ENCODE results near the gene ADH5. TPM values are rescaled to one million over a fixed set of nuclear protein-coding genes. Genes with fewer than 3 reads are reported as not detected.

Gene ADH5
- total RNA-seq, 1 experiment from 2014 or later: 223 TPM

- Histone ChIP-seq H3K9me3 (ENCODE audit: low read depth, low read length, poor library complexity, severe bottlenecking) (no peaks in the 10 kb centered on the region), H3K4me3 (ENCODE audit: low read depth, low read length, poor library complexity, severe bottlenecking) (no peak overlapping the region), H3K27ac (ENCODE audit: low read depth, low read length, poor library complexity, severe bottlenecking) (no peak overlapping the region), H3K36me3 (ENCODE audit: insufficient read depth, low read length, poor library complexity, severe bottlenecking) (no peaks in the 10 kb centered on the region), H3K4me1 (ENCODE audit: insufficient read depth, low read length, poor library complexity, severe bottlenecking) (peaks cover 4% of the 10 kb centered on the region), H3K27me3 (replicated peaks; ENCODE audit: insufficient read depth, low read depth, low read length, poor library complexity) (no peaks in the 10 kb centered on the region)
- CTCF ChIA-PET: no interaction called here
- TF ChIP-seq, protein P1, sequence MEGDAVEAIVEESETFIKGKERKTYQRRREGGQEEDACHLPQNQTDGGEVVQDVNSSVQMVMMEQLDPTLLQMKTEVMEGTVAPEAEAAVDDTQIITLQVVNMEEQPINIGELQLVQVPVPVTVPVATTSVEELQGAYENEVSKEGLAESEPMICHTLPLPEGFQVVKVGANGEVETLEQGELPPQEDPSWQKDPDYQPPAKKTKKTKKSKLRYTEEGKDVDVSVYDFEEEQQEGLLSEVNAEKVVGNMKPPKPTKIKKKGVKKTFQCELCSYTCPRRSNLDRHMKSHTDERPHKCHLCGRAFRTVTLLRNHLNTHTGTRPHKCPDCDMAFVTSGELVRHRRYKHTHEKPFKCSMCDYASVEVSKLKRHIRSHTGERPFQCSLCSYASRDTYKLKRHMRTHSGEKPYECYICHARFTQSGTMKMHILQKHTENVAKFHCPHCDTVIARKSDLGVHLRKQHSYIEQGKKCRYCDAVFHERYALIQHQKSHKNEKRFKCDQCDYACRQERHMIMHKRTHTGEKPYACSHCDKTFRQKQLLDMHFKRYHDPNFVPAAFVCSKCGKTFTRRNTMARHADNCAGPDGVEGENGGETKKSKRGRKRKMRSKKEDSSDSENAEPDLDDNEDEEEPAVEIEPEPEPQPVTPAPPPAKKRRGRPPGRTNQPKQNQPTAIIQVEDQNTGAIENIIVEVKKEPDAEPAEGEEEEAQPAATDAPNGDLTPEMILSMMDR (conservative IDR thresholded peaks at IDR 0.05; ENCODE audit: low read depth, low read length): no peak
- TF ChIP-seq EZH2 (IDR thresholded peaks at IDR 0.05; ENCODE audit: borderline replicate concordance, low read depth, low read length, poor library complexity, severe bottlenecking): no peak
- no peak for DNase-seq (ENCODE audit: low spot score)
- intact Hi-C loops (cut with micrococcal nuclease; ENCODE audit: unreplicated experiment): no loop called here
- POLR2A ChIA-PET (ENCODE audit: low non-redundant PET): interaction anchor here (0.6 kb wide), 1 partner anchor 13 kb away, joined by 4 read pairs; no protein-coding TSS in a partner anchor
- BruUV-seq (replicated peaks): no TSS peak
These were observed 15.6 kb upstream of the ADH5 start for GRCh38 chr4:99104153-99104552.

GRCh38 chr4:99103166-99103565 is 14.6 kb upstream of the ADH5 start:
- peak; percentile 14 for DNase-seq (ENCODE audit: low spot score)
- H3K27me3 ChIP-seq (replicated peaks; ENCODE audit: insufficient read depth, low read depth, low read length, poor library complexity): no peaks in the 10 kb centered on the region
- H3K36me3 ChIP-seq (ENCODE audit: insufficient read depth, low read length, poor library complexity, severe bottlenecking): no peaks in the 10 kb centered on the region
- BruUV-seq (replicated peaks): no TSS peak
- intact Hi-C loops (cut with micrococcal nuclease; ENCODE audit: unreplicated experiment): no loop called here
- CTCF ChIA-PET: no interaction called here
- POLR2A ChIA-PET (ENCODE audit: low non-redundant PET): no interaction called here
- H3K4me1 ChIP-seq (ENCODE audit: insufficient read depth, low read length, poor library complexity, severe bottlenecking): peaks cover 4% of the 10 kb centered on the region
- no peak overlapping the region for H3K27ac ChIP-seq (ENCODE audit: low read depth, low read length, poor library complexity, severe bottlenecking)
- no peak overlapping the region for H3K4me3 ChIP-seq (ENCODE audit: low read depth, low read length, poor library complexity, severe bottlenecking)
- H3K9me3 ChIP-seq (ENCODE audit: low read depth, low read length, poor library complexity, severe bottlenecking): no peaks in the 10 kb centered on the region
- TF ChIP-seq, protein P1 (conservative IDR thresholded peaks at IDR 0.05; ENCODE audit: low read depth, low read length): no peak
- TF ChIP-seq EZH2 (IDR thresholded peaks at IDR 0.05; ENCODE audit: borderline replicate concordance, low read depth, low read length, poor library complexity, severe bottlenecking): no peak

- intact Hi-C loops (cut with micrococcal nuclease; ENCODE audit: unreplicated experiment): no loop called here
- POLR2A ChIA-PET (ENCODE audit: low non-redundant PET): no interaction called here
- H3K27me3 ChIP-seq (replicated peaks; ENCODE audit: insufficient read depth, low read depth, low read length, poor library complexity): no peaks in the 10 kb centered on the region
- peaks cover 4% of the 10 kb centered on the region for H3K4me1 ChIP-seq (ENCODE audit: insufficient read depth, low read length, poor library complexity, severe bottlenecking)
- H3K9me3 ChIP-seq (ENCODE audit: low read depth, low read length, poor library complexity, severe bottlenecking): no peaks in the 10 kb centered on the region
- TF ChIP-seq, protein P1 (conservative IDR thresholded peaks at IDR 0.05; ENCODE audit: low read depth, low read length): no peak
- no peak for TF ChIP-seq EZH2 (IDR thresholded peaks at IDR 0.05; ENCODE audit: borderline replicate concordance, low read depth, low read length, poor library complexity, severe bottlenecking)
- CTCF ChIA-PET: no interaction called here
- H3K36me3 ChIP-seq (ENCODE audit: insufficient read depth, low read length, poor library complexity, severe bottlenecking): no peaks in the 10 kb centered on the region
- H3K4me3 ChIP-seq (ENCODE audit: low read depth, low read length, poor library complexity, severe bottlenecking): no peak overlapping the region
- no TSS peak for BruUV-seq (replicated peaks)
- no peak overlapping the region for H3K27ac ChIP-seq (ENCODE audit: low read depth, low read length, poor library complexity, severe bottlenecking)
- no peak for DNase-seq (ENCODE audit: low spot score)
These were observed 14.0 kb upstream of the ADH5 start for GRCh38 chr4:99102634-99103033.
